Measurements from ENCODE around the gene VPS45. TPM values are rescaled to one million over a fixed set of nuclear protein-coding genes. Genes with fewer than 3 reads are reported as not detected.

The VPS45 gene
- total RNA-seq, 1 experiment from 2014 or later = 28.2 TPM

- 0 out of 2 replicates have a peak, but pooled peaks have one; percentile 39 for TF ChIP-seq KAT7 (CRISPR knock-in tag; IDR thresholded peaks at IDR 0.05; ENCODE audit: borderline replicate concordance)
- TF ChIP-seq ZNF121 (CRISPR knock-in tag; IDR thresholded peaks at IDR 0.05) = no peak
- TF ChIP-seq CREB1 (CRISPR knock-in tag; IDR thresholded peaks at IDR 0.05) = no peak
- no peak for TF ChIP-seq OVOL2 (CRISPR knock-in tag; IDR thresholded peaks at IDR 0.05; ENCODE audit: borderline replicate concordance)
- 0 out of 2 replicates have a peak, but pooled peaks have one; percentile 37 for TF ChIP-seq CREM (CRISPR knock-in tag; IDR thresholded peaks at IDR 0.05)
- TF ChIP-seq MXD4 (CRISPR knock-in tag; IDR thresholded peaks at IDR 0.05; ENCODE audit: borderline replicate concordance) = no peak
- TF ChIP-seq JUN (CRISPR knock-in tag; IDR thresholded peaks at IDR 0.05) = 0 out of 2 replicates have a peak, but pooled peaks have one; percentile 53
- no peak for TF ChIP-seq ZNF416 (CRISPR knock-in tag; IDR thresholded peaks at IDR 0.05)
These were observed at the start of gene VPS45 (continued) for GRCh38 chr1:150067184-150068108.

DNA sequence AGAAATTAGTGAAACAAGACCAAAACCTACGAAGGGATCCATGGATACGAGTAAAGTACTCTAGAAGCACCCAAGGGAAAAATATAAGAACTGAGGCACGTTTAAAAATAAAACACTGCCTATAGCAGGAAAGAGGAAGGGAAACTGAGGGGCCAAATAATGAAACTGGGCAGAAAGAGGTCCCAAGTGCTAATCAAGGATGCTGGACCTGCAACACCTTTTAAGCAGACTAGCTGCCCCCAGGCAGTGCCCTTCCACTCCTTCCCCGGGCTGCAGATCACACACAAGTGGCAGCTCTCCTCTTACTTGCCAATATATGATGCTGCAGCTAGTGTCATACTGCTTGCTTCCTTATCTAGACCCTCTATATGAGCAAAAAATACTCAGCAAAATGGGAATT, 49.4 kb upstream of the VPS45 start:
- Mint-ChIP-seq H3K27me3 (ENCODE audit: low read depth) (no peaks in the 10 kb centered on the region; the same call in 1 of the 2 replicates), H3K9me3 (no peaks in the 10 kb centered on the region), H3K36me3 (no peaks in the 10 kb centered on the region), H3K4me1 (peaks cover 22% of the 10 kb centered on the region), H3K27ac (no peak overlapping the region), H3K4me3 (no peak overlapping the region)
- no peak for ATAC-seq
- POLR2A ChIA-PET = no interaction called here
- CTCF ChIA-PET = interaction anchor here (0.9 to 1.3 kb wide), 2 partner anchors 9 to 169 kb away, joined by 3 read pairs; no protein-coding TSS in a partner anchor
- no peak for DNase-seq (ENCODE audit: low spot score)
- TF ChIP-seq IRF1 (CRISPR knock-in tag; IDR thresholded peaks at IDR 0.05) (no peak), E2F5 (CRISPR knock-in tag; IDR thresholded peaks at IDR 0.05) (no peak), OVOL2 (CRISPR knock-in tag; IDR thresholded peaks at IDR 0.05; ENCODE audit: borderline replicate concordance) (no peak), E2F1 (CRISPR knock-in tag; IDR thresholded peaks at IDR 0.05) (no peak), ATF1 (CRISPR knock-in tag; IDR thresholded peaks at IDR 0.05) (no peak), STAT6 (CRISPR knock-in tag; conservative IDR thresholded peaks at IDR 0.05; ENCODE audit: low read depth) (no peak), MYBL2 (CRISPR knock-in tag; IDR thresholded peaks at IDR 0.05) (no peak), ZNF671 (CRISPR knock-in tag; IDR thresholded peaks at IDR 0.05) (no peak), CBFB (CRISPR knock-in tag; IDR thresholded peaks at IDR 0.05; ENCODE audit: low read depth) (no peak), HMGA2 (CRISPR knock-in tag; IDR thresholded peaks at IDR 0.05) (no peak), CREM (CRISPR knock-in tag; IDR thresholded peaks at IDR 0.05) (no peak), FOXK1 (CRISPR knock-in tag; IDR thresholded peaks at IDR 0.05) (no peak), MAX (CRISPR knock-in tag; IDR thresholded peaks at IDR 0.05) (no peak), ZNF138 (CRISPR knock-in tag; conservative IDR thresholded peaks at IDR 0.05) (no peak), PRRX2 (CRISPR knock-in tag; IDR thresholded peaks at IDR 0.05) (no peak)
- TF ChIP-seq, protein P1, sequence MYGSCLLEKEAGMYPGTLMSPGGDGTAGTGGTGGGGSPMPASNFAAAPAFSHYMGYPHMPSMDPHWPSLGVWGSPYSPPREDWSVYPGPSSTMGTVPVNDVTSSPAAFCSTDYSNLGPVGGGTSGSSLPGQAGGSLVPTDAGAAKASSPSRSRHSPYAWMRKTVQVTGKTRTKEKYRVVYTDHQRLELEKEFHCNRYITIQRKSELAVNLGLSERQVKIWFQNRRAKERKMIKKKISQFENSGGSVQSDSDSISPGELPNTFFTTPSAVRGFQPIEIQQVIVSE (CRISPR knock-in tag; IDR thresholded peaks at IDR 0.05; ENCODE audit: borderline replicate concordance) = no peak
- TF ChIP-seq, protein P2, sequence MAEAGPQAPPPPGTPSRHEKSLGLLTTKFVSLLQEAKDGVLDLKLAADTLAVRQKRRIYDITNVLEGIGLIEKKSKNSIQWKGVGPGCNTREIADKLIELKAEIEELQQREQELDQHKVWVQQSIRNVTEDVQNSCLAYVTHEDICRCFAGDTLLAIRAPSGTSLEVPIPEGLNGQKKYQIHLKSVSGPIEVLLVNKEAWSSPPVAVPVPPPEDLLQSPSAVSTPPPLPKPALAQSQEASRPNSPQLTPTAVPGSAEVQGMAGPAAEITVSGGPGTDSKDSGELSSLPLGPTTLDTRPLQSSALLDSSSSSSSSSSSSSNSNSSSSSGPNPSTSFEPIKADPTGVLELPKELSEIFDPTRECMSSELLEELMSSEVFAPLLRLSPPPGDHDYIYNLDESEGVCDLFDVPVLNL (CRISPR knock-in tag; IDR thresholded peaks at IDR 0.05; ENCODE audit: borderline replicate concordance, low read depth) = no peak
- TF ChIP-seq, protein P3, sequence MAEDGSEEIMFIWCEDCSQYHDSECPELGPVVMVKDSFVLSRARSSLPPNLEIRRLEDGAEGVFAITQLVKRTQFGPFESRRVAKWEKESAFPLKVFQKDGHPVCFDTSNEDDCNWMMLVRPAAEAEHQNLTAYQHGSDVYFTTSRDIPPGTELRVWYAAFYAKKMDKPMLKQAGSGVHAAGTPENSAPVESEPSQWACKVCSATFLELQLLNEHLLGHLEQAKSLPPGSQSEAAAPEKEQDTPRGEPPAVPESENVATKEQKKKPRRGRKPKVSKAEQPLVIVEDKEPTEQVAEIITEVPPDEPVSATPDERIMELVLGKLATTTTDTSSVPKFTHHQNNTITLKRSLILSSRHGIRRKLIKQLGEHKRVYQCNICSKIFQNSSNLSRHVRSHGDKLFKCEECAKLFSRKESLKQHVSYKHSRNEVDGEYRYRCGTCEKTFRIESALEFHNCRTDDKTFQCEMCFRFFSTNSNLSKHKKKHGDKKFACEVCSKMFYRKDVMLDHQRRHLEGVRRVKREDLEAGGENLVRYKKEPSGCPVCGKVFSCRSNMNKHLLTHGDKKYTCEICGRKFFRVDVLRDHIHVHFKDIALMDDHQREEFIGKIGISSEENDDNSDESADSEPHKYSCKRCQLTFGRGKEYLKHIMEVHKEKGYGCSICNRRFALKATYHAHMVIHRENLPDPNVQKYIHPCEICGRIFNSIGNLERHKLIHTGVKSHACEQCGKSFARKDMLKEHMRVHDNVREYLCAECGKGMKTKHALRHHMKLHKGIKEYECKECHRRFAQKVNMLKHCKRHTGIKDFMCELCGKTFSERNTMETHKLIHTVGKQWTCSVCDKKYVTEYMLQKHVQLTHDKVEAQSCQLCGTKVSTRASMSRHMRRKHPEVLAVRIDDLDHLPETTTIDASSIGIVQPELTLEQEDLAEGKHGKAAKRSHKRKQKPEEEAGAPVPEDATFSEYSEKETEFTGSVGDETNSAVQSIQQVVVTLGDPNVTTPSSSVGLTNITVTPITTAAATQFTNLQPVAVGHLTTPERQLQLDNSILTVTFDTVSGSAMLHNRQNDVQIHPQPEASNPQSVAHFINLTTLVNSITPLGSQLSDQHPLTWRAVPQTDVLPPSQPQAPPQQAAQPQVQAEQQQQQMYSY (CRISPR knock-in tag; IDR thresholded peaks at IDR 0.05) = no peak

Measured in WTC11 (cell line).